ENCODE results near the gene VIL1.

The VIL1 gene

DNA sequence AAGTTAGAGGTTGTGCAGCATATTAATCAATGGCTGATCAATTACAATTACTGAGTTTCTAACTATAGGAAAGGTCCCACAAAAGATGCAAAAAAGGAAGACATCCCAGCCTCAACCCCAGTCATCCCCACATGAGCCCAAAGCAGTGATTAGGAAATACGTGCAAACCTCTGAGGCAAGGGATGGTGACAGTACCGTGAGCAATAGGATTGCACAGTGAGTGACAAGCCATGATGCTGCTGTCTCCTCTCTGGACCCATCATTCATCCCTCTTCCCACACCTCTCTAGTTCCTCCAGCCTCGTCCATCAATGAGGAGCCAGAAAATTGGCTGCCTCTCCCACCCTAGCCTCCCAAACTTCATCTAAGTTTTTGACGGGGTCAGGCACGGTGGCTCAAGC is 40.9 kb upstream of the VIL1 start:
- ChIA-PET CTCF (no interaction called here), POLR2A (no interaction called here)
- TF ChIP-seq BHLHE40 (IDR thresholded peaks at IDR 0.05; ENCODE audit: borderline replicate concordance) (no peak), PKNOX1 (IDR thresholded peaks at IDR 0.05) (no peak), ARNT (IDR thresholded peaks at IDR 0.05) (no peak), LEF1 (IDR thresholded peaks at IDR 0.05; ENCODE audit: borderline replicate concordance) (no peak), HDGF (IDR thresholded peaks at IDR 0.05; ENCODE audit: borderline replicate concordance) (no peak), FOXM1 (IDR thresholded peaks at IDR 0.05; ENCODE audit: borderline replicate concordance) (no peak), FOXA1 (IDR thresholded peaks at IDR 0.05) (no peak), TARDBP (IDR thresholded peaks at IDR 0.05) (no peak), FOXK2 (IDR thresholded peaks at IDR 0.05) (no peak), CTBP1 (IDR thresholded peaks at IDR 0.05; ENCODE audit: borderline replicate concordance) (no peak)
- no peak for DNase-seq (ENCODE audit: extremely low spot score)

DNA sequence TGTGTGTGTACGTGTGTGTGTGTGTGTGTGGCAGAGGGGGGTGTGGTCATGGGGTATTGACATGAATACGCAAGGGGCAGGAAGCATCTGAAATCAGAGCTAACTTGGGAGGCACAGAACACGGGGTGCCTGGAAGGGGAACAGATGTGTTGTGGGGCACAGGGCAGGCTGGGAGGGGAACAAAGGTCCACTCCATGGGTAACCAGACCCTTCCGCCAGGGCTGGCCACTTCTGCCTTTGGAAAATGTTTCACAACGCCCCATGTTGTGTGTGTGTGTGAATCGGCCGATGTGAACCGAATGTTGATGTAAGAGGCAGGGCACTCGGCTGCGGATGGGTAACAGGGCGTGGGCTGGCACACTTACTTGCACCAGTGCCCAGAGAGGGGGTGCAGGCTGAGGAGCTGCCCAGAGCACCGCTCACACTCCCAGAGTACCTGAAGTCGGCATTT is 37.0 kb upstream of the VIL1 start, which contains the start of gene SLC11A1:
Gene SLC11A1 (plus strand): TSS at position 358 of the 451 bp plus-strand sequence. CDS start 96 bp downstream, outside the sequence.
- POLR2A ChIA-PET, result no interaction called here
- TF ChIP-seq FOXK2 (IDR thresholded peaks at IDR 0.05) (no peak), HDGF (IDR thresholded peaks at IDR 0.05; ENCODE audit: borderline replicate concordance) (no peak), LEF1 (IDR thresholded peaks at IDR 0.05; ENCODE audit: borderline replicate concordance) (no peak), SUZ12 (IDR thresholded peaks at IDR 0.05) (no peak), ELF4 (IDR thresholded peaks at IDR 0.05) (no peak), ARNT (IDR thresholded peaks at IDR 0.05) (no peak), BHLHE40 (IDR thresholded peaks at IDR 0.05; ENCODE audit: borderline replicate concordance) (no peak), NFRKB (IDR thresholded peaks at IDR 0.05) (no peak), PKNOX1 (IDR thresholded peaks at IDR 0.05) (no peak), ZNF384 (IDR thresholded peaks at IDR 0.05) (no peak)
- no peak for DNase-seq (ENCODE audit: extremely low spot score)
- CTCF ChIA-PET, result no interaction called here

- no peak for TF ChIP-seq NFRKB (IDR thresholded peaks at IDR 0.05)
- TF ChIP-seq HDGF (IDR thresholded peaks at IDR 0.05; ENCODE audit: borderline replicate concordance), result no peak
- no peak for TF ChIP-seq ZNF384 (IDR thresholded peaks at IDR 0.05)
- no peak for TF ChIP-seq ARNT (IDR thresholded peaks at IDR 0.05)
- TF ChIP-seq L3MBTL2 (conservative IDR thresholded peaks at IDR 0.05), result no peak
- TF ChIP-seq FOXK2 (IDR thresholded peaks at IDR 0.05), result no peak
- TF ChIP-seq TARDBP (IDR thresholded peaks at IDR 0.05), result no peak
- no peak for TF ChIP-seq ELF4 (IDR thresholded peaks at IDR 0.05)
- no peak for TF ChIP-seq SUZ12 (IDR thresholded peaks at IDR 0.05)
- TF ChIP-seq CTBP1 (IDR thresholded peaks at IDR 0.05; ENCODE audit: borderline replicate concordance), result no peak
- POLR2A ChIA-PET, result no interaction called here
- DNase-seq (ENCODE audit: extremely low spot score), result no peak
- CTCF ChIA-PET, result no interaction called here
Measured at GRCh38 chr2:218382785-218383184, 36.1 kb upstream of the VIL1 start.

- no peak for DNase-seq (ENCODE audit: extremely low spot score)
- POLR2A ChIA-PET, result no interaction called here
- CTCF ChIA-PET, result interaction anchor here (0.6 kb wide), 1 partner anchor 42 kb away, joined by 3 read pairs; no protein-coding TSS in a partner anchor
- TF ChIP-seq CTBP1 (IDR thresholded peaks at IDR 0.05; ENCODE audit: borderline replicate concordance), result no peak
- TF ChIP-seq FOXK2 (IDR thresholded peaks at IDR 0.05), result no peak
- TF ChIP-seq PKNOX1 (IDR thresholded peaks at IDR 0.05), result no peak
- TF ChIP-seq NFRKB (IDR thresholded peaks at IDR 0.05), result no peak
Measured at GRCh38 chr2:218383892-218384519, 34.9 kb upstream of the VIL1 start.

DNA sequence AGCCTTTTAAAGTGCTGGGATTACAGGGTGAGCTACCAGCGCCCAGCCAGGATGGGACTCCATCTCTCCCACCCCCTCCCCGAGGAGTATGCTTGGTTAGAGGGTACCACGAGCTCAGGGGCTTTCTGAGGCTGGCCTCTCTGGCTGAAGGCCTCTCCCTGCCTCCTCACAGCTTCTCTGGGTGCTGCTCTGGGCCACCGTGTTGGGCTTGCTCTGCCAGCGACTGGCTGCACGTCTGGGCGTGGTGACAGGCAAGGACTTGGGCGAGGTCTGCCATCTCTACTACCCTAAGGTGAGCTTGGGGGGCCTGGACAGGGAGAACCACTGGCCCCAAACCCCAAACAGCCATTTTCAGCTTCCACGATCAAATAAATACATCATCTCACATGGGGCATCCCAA is 33.9 kb upstream of the VIL1 start:
- CTCF ChIA-PET, result interaction anchor here (1.0 kb wide), 1 partner anchor 10 kb away, joined by 3 read pairs; no protein-coding TSS in a partner anchor
- POLR2A ChIA-PET, result interaction anchor here (0.7 kb wide), 1 partner anchor 62 kb away, joined by 3 read pairs; no protein-coding TSS in a partner anchor
- TF ChIP-seq L3MBTL2 (conservative IDR thresholded peaks at IDR 0.05) (no peak), PKNOX1 (IDR thresholded peaks at IDR 0.05) (no peak), CTBP1 (IDR thresholded peaks at IDR 0.05; ENCODE audit: borderline replicate concordance) (no peak), ZNF384 (IDR thresholded peaks at IDR 0.05) (no peak), NFRKB (IDR thresholded peaks at IDR 0.05) (no peak), ELF4 (IDR thresholded peaks at IDR 0.05) (no peak), SUZ12 (IDR thresholded peaks at IDR 0.05) (no peak), SP1 (IDR thresholded peaks at IDR 0.05) (no peak), FOXM1 (IDR thresholded peaks at IDR 0.05; ENCODE audit: borderline replicate concordance) (no peak), TARDBP (IDR thresholded peaks at IDR 0.05) (no peak), FOXK2 (IDR thresholded peaks at IDR 0.05) (no peak), BHLHE40 (IDR thresholded peaks at IDR 0.05; ENCODE audit: borderline replicate concordance) (no peak), FOXA1 (IDR thresholded peaks at IDR 0.05) (no peak), HDGF (IDR thresholded peaks at IDR 0.05; ENCODE audit: borderline replicate concordance) (no peak)
- DNase-seq (ENCODE audit: extremely low spot score), result no peak

Measured in HEK293T (cell line).